H9 (cell line): Measurements from ENCODE around the gene SDK2. TPM values are rescaled to one million over a fixed set of nuclear protein-coding genes. Genes with fewer than 3 reads are reported as not detected.

Source experiments
- DNase-seq: peaks from one replicate; pipeline ENCODE4 v3.0.0-alpha.2; 2017
- H2AFZ ChIP-seq: one replicate; pipeline ENCODE4 v1.6.1; 2013; ENCODE audit warnings: mild to moderate bottlenecking, low read length, control low read depth, moderate library complexity
- H2AK5ac ChIP-seq: 2 replicates; pipeline ENCODE4 v1.6.1; 2013; ENCODE audit warnings: low read length, control low read depth, mixed read lengths; ENCODE audit not compliant: insufficient read length
- H2BK120ac ChIP-seq: one replicate; pipeline ENCODE4 v1.6.1; 2013; ENCODE audit warnings: low read depth, mild to moderate bottlenecking, low read length, control low read depth, inconsistent platforms; ENCODE audit not compliant: poor library complexity, severe bottlenecking
- H2BK12ac ChIP-seq: 2 replicates; pipeline ENCODE4 v1.6.1; 2013; ENCODE audit warnings: low read length, control low read depth, mixed read lengths, low read depth; ENCODE audit not compliant: insufficient read length
- H2BK15ac ChIP-seq: 2 replicates; pipeline ENCODE4 v1.6.1; 2013; ENCODE audit warnings: low read depth, low read length, control low read depth
- H2BK20ac ChIP-seq: one replicate; pipeline ENCODE4 v1.6.1; 2013; ENCODE audit warnings: low read depth, mild to moderate bottlenecking, low read length, control low read depth, inconsistent platforms; ENCODE audit not compliant: poor library complexity, severe bottlenecking
- H2BK5ac ChIP-seq: 2 replicates; pipeline ENCODE4 v1.6.1; 2013; ENCODE audit warnings: low read length, control low read depth, mixed read lengths; ENCODE audit not compliant: insufficient read length
- H3K14ac ChIP-seq: 2 replicates; pipeline ENCODE4 v1.6.1; 2013; ENCODE audit warnings: low read length, control low read depth; ENCODE audit not compliant: insufficient read depth
- H3K18ac ChIP-seq: 2 replicates; pipeline ENCODE4 v1.6.1; 2013; ENCODE audit warnings: low read depth, mild to moderate bottlenecking, mixed read lengths, low read length, control low read depth; ENCODE audit not compliant: insufficient read length
- H3K23ac ChIP-seq: 2 replicates; pipeline ENCODE4 v1.6.1; 2013; ENCODE audit warnings: low read length, control low read depth, mixed read lengths, low read depth; ENCODE audit not compliant: insufficient read length
- H3K23me2 ChIP-seq: 2 replicates; pipeline ENCODE4 v1.6.1; 2013; ENCODE audit warnings: low read depth, mild to moderate bottlenecking, mixed read lengths, low read length, control low read depth; ENCODE audit not compliant: insufficient read length, poor library complexity, severe bottlenecking
- H3K27ac ChIP-seq: 2 replicates; pipeline ENCODE4 v1.5.1; 2013; ENCODE audit warnings: low read length, control low read depth, mixed read lengths, low read depth; ENCODE audit not compliant: insufficient read length
- H3K27me3 ChIP-seq: 2 replicates; pipeline ENCODE4 v1.6.1; 2013; ENCODE audit warnings: low read length, control low read depth, inconsistent platforms; ENCODE audit not compliant: insufficient read depth
- H3K4ac ChIP-seq: 2 replicates; pipeline ENCODE4 v1.6.1; 2013; ENCODE audit warnings: low read depth, mild to moderate bottlenecking, control low read depth, inconsistent platforms, low read length, moderate library complexity
- H3K4me1 ChIP-seq: 2 replicates; pipeline ENCODE4 v1.6.1; 2013; ENCODE audit warnings: low read length, control low read depth, inconsistent platforms; ENCODE audit not compliant: insufficient read depth
- H3K4me2 ChIP-seq: 2 replicates; pipeline ENCODE4 v1.6.1; 2013; ENCODE audit warnings: low read length, control low read depth, mixed read lengths; ENCODE audit not compliant: insufficient read length, insufficient read depth
- H3K56ac ChIP-seq: 2 replicates; pipeline ENCODE4 v1.6.1; 2013; ENCODE audit warnings: low read depth, mild to moderate bottlenecking, mixed read lengths, low read length, control low read depth; ENCODE audit not compliant: insufficient read length
- H3K79me1 ChIP-seq: 2 replicates; pipeline ENCODE4 v1.6.1; 2013; ENCODE audit warnings: low read depth, mild to moderate bottlenecking, moderate library complexity, low read length, control low read depth, inconsistent platforms; ENCODE audit not compliant: insufficient read depth, poor library complexity, severe bottlenecking
- H3K79me2 ChIP-seq: 2 replicates; pipeline ENCODE4 v1.6.1; 2013; ENCODE audit warnings: low read length, control low read depth, inconsistent platforms; ENCODE audit not compliant: insufficient read depth
- H3K9ac ChIP-seq: 2 replicates; pipeline ENCODE4 v1.6.1; 2013; ENCODE audit warnings: low read length, control low read depth, mixed read lengths; ENCODE audit not compliant: insufficient read length; ENCODE audit errors: extremely low read depth
- H3K9me3 ChIP-seq: one replicate; pipeline ENCODE4 v1.6.1; 2013; ENCODE audit warnings: low read depth, low read length, inconsistent platforms; ENCODE audit not compliant: control insufficient read depth
- H3T11ph ChIP-seq: one replicate; pipeline ENCODE4 v1.6.1; 2013; ENCODE audit warnings: mild to moderate bottlenecking, low read length, control low read depth, inconsistent platforms
- H4K20me1 ChIP-seq: one replicate; pipeline ENCODE4 v1.6.1; 2013; ENCODE audit not compliant: control insufficient read depth, insufficient read length, insufficient read depth
- H4K5ac ChIP-seq: 2 replicates; pipeline ENCODE4 v1.6.1; 2013; ENCODE audit warnings: low read depth, mild to moderate bottlenecking, mixed read lengths, low read length, control low read depth; ENCODE audit not compliant: insufficient read length
- H4K8ac ChIP-seq: replicated peaks from 2 replicates; pipeline ENCODE4 v1.6.1; 2013; ENCODE audit warnings: low read length, control low read depth, mixed read lengths, low read depth; ENCODE audit not compliant: insufficient read length
- H4K91ac ChIP-seq: 2 replicates; pipeline ENCODE4 v1.6.1; 2013; ENCODE audit warnings: low read depth, mild to moderate bottlenecking, moderate library complexity, mixed read lengths, low read length, control low read depth; ENCODE audit not compliant: insufficient read length
- H3K27ac Mint-ChIP-seq, 3 experiments: 2 replicates in 2 of 3; 3 replicates in 1 of 3; pipeline ENCODE4 v1.8.0; 2020 to 2021; ENCODE audit warnings: mixed read lengths in 3 of 3, mild to moderate bottlenecking in 1 of 3, moderate library complexity in 1 of 3
- H3K27me3 Mint-ChIP-seq: 2 replicates; pipeline ENCODE4 v1.8.0; 2021; ENCODE audit warnings: low read depth, mild to moderate bottlenecking, moderate library complexity, mixed read lengths
- H3K36me3 Mint-ChIP-seq, 3 experiments: 2 replicates in 2 of 3; 3 replicates in 1 of 3; pipeline ENCODE4 v1.8.0; 2020 to 2021; ENCODE audit warnings: low read depth in 3 of 3, mixed read lengths in 3 of 3; ENCODE audit not compliant: insufficient read depth in 1 of 3
- H3K4me1 Mint-ChIP-seq, 2 experiments: 2 replicates each; pipeline ENCODE4 v1.8.0; 2020; ENCODE audit warnings: mixed read lengths in 2 of 2
- H3K4me3 Mint-ChIP-seq, 2 experiments: 2 replicates in 1 of 2; 3 replicates in 1 of 2; pipeline ENCODE4 v1.8.0; 2020 to 2021; ENCODE audit warnings: mild to moderate bottlenecking in 2 of 2, mixed read lengths in 2 of 2, moderate library complexity in 1 of 2
- H3K9me3 Mint-ChIP-seq, 2 experiments: 2 replicates in 1 of 2; 3 replicates in 1 of 2; pipeline ENCODE4 v1.8.0; 2020; ENCODE audit warnings: mild to moderate bottlenecking in 2 of 2, mixed read lengths in 2 of 2, moderate library complexity in 1 of 2
- WGBS: extraction: QIAGEN DNeasy Blood & Tissue Kit; methylation state at CpG from one replicate; pipeline ENCODE4 v1.1.7; 2013; ENCODE audit warnings: missing lambda C conversion rate, low lambda C conversion rate, mixed read lengths; ENCODE audit not compliant: insufficient read length; ENCODE audit errors: extremely low coverage; 5-methylcytosine and 5-hydroxymethylcytosine counted together
- total RNA-seq: library from RNA; stranded (reverse); gene quantifications from 2 replicates; pipeline ENCODE4 v1.2.1, GENCODE V29; 2021
- TF ChIP-seq, protein P1 (sequence below): fragments of 200-600 bp; sonication (generic); conservative IDR thresholded peaks from 3 replicates; pipeline ENCODE4 v1.8.0; 2021; ENCODE audit warnings: antibody characterized with exemption, mild to moderate bottlenecking

Gene SDK2
- total RNA-seq, 1 experiment from 2014 or later: 9.1 TPM

DNA sequence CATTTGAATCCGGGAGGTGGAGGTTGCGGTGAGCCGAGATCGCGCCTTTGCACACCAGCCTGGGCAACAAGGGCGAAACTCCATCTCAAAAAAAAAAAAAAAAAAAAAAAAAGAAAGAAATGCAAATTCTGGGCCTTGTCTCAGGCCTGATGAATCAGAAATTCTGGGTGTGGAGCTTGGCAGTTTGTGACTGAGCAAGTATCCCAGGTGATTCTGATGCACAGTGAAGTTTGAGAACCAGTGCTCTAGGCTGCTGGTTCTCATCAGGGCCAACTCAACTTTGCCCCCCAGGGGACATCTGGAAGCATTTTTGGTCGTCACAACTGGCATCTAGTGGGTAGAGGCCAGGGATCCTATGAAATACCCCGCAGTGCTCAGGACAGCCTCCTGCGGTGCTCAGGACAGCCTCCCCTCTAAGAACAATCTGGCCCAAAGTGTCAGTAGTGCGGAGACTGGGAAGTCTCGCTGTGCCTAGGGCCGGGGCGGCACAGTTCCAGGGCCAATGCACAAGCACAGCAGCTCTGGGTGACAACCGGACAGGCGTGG, 55.9 kb downstream of the SDK2 start:
- H3T11ph ChIP-seq: no peak overlapping the region
- H3K18ac ChIP-seq: no peak overlapping the region
- H3K4me1 ChIP-seq: no peaks in the 10 kb centered on the region; the same call in none of the 2 replicates
- H2BK15ac ChIP-seq: no peak overlapping the region
- no peak overlapping the region for H3K56ac ChIP-seq
- no peak overlapping the region for H2AK5ac ChIP-seq
- H3K9me3 Mint-ChIP-seq: no peaks in the 10 kb centered on the region
- no peak overlapping the region for H4K91ac ChIP-seq
- no peak overlapping the region for H3K14ac ChIP-seq
- no peak overlapping the region for H2BK5ac ChIP-seq
- H3K27ac Mint-ChIP-seq: no peak overlapping the region; a peak in 1 of 7 replicates
- H3K9ac ChIP-seq: no peak overlapping the region
- H2BK20ac ChIP-seq: no peak overlapping the region
- H3K4me3 Mint-ChIP-seq: no peak overlapping the region
- no peak overlapping the region for H4K5ac ChIP-seq
- H2AFZ ChIP-seq: no peak overlapping the region
- H3K9me3 ChIP-seq: no peaks in the 10 kb centered on the region
- no peak overlapping the region for H3K27ac ChIP-seq
- DNase-seq: no peak
- no peaks in the 10 kb centered on the region for H4K20me1 ChIP-seq
- no peaks in the 10 kb centered on the region for H3K23me2 ChIP-seq
- TF ChIP-seq, protein P1, sequence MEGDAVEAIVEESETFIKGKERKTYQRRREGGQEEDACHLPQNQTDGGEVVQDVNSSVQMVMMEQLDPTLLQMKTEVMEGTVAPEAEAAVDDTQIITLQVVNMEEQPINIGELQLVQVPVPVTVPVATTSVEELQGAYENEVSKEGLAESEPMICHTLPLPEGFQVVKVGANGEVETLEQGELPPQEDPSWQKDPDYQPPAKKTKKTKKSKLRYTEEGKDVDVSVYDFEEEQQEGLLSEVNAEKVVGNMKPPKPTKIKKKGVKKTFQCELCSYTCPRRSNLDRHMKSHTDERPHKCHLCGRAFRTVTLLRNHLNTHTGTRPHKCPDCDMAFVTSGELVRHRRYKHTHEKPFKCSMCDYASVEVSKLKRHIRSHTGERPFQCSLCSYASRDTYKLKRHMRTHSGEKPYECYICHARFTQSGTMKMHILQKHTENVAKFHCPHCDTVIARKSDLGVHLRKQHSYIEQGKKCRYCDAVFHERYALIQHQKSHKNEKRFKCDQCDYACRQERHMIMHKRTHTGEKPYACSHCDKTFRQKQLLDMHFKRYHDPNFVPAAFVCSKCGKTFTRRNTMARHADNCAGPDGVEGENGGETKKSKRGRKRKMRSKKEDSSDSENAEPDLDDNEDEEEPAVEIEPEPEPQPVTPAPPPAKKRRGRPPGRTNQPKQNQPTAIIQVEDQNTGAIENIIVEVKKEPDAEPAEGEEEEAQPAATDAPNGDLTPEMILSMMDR: no peak
- no peak overlapping the region for H3K4ac ChIP-seq
- no peak overlapping the region for H3K4me2 ChIP-seq
- no peaks in the 10 kb centered on the region for H3K79me2 ChIP-seq
- H3K79me1 ChIP-seq: no peaks in the 10 kb centered on the region
- H3K23ac ChIP-seq: no peak overlapping the region
- H3K36me3 Mint-ChIP-seq: no peaks in the 10 kb centered on the region
- H2BK12ac ChIP-seq: no peak overlapping the region
- WGBS: no CpG with 5 or more reads among the region's 15 CpGs
- H3K4me1 Mint-ChIP-seq: peaks cover 51 to 67% of the 10 kb centered on the region in 2 experiments
- H3K27me3 Mint-ChIP-seq: peaks cover 8% of the 10 kb centered on the region
- no peak overlapping the region for H2BK120ac ChIP-seq
- H3K27me3 ChIP-seq: no peaks in the 10 kb centered on the region
- no peak overlapping the region for H4K8ac ChIP-seq
